KMS-11 (cell line): ENCODE results near the gene NIPA2.

ENCODE experiments used
- H2AFZ ChIP-seq: fragments of 200-600 bp; sonication (generic); 2 replicates; pipeline ENCODE4 v1.6.1; 2016; ENCODE audit warnings: antibody characterized with exemption, mixed run types, low read depth
- H3K27ac ChIP-seq: fragments of 200-600 bp; sonication (generic); 2 replicates; pipeline ENCODE4 v1.6.1; 2016; ENCODE audit warnings: mild to moderate bottlenecking, mixed run types
- H3K27me3 ChIP-seq: fragments of 200-600 bp; sonication (generic); 2 replicates; pipeline ENCODE4 v1.6.1; 2017; ENCODE audit warnings: mild to moderate bottlenecking, low read depth, mixed run types, moderate library complexity; ENCODE audit not compliant: insufficient read depth
- H3K36me3 ChIP-seq: fragments of 200-600 bp; sonication (generic); 2 replicates; pipeline ENCODE4 v1.6.1; 2017; ENCODE audit warnings: mild to moderate bottlenecking, mixed run types; ENCODE audit not compliant: insufficient read depth
- H3K4me1 ChIP-seq: fragments of 200-600 bp; sonication (generic); 2 replicates; pipeline ENCODE4 v1.6.1; 2016; ENCODE audit warnings: mild to moderate bottlenecking, low read depth, mixed run types; ENCODE audit not compliant: poor library complexity, severe bottlenecking
- H3K4me2 ChIP-seq: fragments of 200-600 bp; sonication (generic); 2 replicates; pipeline ENCODE4 v1.7.0; 2016; ENCODE audit warnings: mild to moderate bottlenecking, mixed run types
- H3K4me3 ChIP-seq: fragments of 200-600 bp; sonication (generic); IDR thresholded peaks from 2 replicates; pipeline ENCODE4 v1.6.1; 2017; ENCODE audit warnings: low read depth, low read length, mixed read lengths; ENCODE audit not compliant: insufficient read depth
- H3K79me2 ChIP-seq: fragments of 200-600 bp; sonication (generic); 2 replicates; pipeline ENCODE4 v1.6.1; 2016; ENCODE audit warnings: low read depth, mixed run types; ENCODE audit not compliant: insufficient read depth
- H3K9ac ChIP-seq: fragments of 200-600 bp; sonication (generic); 2 replicates; pipeline ENCODE4 v1.6.1; 2016; ENCODE audit warnings: mild to moderate bottlenecking, mixed run types
- H4K20me1 ChIP-seq: fragments of 200-600 bp; sonication (generic); 2 replicates; pipeline ENCODE4 v1.6.1; 2016; ENCODE audit warnings: mild to moderate bottlenecking, mixed run types; ENCODE audit not compliant: insufficient read depth
- TF ChIP-seq, protein P1 (sequence below): fragments of 200-600 bp; sonication (generic); conservative IDR thresholded peaks from 2 replicates; pipeline ENCODE4 v1.6.1; 2017; ENCODE audit warnings: low read depth, mild to moderate bottlenecking, antibody characterized with exemption, low read length, moderate library complexity, mixed read lengths

NIPA2 gene

DNA sequence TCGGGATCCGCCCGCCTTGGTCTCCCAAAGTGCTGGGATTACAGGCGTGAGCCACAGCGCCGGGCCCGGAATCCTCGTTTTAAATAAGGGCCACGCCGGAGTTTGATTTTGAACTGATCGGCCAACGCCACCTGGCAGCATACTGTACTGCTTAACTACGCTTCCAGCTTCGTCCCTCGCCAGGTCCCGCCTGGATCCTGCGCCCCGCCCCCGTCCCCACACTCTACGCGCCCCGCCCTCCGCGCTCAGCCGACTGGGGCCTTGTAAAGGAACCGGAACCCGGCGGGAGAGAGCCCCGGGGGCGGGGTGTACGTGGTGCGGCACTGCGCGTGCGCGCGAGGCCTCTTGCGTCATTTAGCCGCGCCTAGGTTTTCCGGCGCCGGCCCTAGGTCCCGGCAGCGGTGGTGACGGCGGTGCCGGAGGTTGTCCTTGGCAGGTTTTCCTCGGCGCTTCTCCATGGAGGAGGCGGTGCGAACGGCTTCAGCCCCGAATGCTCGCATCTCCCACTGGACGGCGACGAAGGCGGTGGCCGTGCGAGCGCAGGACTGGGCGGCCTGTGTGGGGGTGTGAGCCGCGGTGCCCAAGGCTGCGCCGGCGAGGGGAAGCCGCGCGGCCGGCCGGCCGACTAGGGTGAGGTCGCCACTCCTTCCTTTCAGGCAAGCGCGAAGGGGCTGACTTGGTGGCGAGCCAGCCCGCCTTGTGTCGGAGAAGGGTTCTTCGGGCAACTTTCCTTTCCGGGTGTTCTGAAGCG lies at the start of gene NIPA2:
Gene NIPA2 (plus strand): TSS at position 375 of the 751 bp plus-strand sequence. CDS start 13,066 bp downstream, outside the sequence.
- H3K27me3 ChIP-seq: no peaks in the 10 kb centered on the region
- peaks cover 50% of the 10 kb centered on the region for H3K79me2 ChIP-seq
- H3K4me3 ChIP-seq: no peak within 1 kb of the TSS
- H2AFZ ChIP-seq: peak within 1 kb of the TSS; percentile 85
- H3K4me2 ChIP-seq: peak within 1 kb of the TSS; percentile 66
- H3K4me1 ChIP-seq: peaks cover 14% of the 10 kb centered on the region
- peak within 1 kb of the TSS; percentile 73 for H3K27ac ChIP-seq
- no peaks in the 10 kb centered on the region for H3K36me3 ChIP-seq
- peaks cover 4% of the 10 kb centered on the region; the same call in 1 of the 2 replicates for H4K20me1 ChIP-seq
- TF ChIP-seq, protein P1, sequence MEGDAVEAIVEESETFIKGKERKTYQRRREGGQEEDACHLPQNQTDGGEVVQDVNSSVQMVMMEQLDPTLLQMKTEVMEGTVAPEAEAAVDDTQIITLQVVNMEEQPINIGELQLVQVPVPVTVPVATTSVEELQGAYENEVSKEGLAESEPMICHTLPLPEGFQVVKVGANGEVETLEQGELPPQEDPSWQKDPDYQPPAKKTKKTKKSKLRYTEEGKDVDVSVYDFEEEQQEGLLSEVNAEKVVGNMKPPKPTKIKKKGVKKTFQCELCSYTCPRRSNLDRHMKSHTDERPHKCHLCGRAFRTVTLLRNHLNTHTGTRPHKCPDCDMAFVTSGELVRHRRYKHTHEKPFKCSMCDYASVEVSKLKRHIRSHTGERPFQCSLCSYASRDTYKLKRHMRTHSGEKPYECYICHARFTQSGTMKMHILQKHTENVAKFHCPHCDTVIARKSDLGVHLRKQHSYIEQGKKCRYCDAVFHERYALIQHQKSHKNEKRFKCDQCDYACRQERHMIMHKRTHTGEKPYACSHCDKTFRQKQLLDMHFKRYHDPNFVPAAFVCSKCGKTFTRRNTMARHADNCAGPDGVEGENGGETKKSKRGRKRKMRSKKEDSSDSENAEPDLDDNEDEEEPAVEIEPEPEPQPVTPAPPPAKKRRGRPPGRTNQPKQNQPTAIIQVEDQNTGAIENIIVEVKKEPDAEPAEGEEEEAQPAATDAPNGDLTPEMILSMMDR: no peak
- H3K9ac ChIP-seq: peak within 1 kb of the TSS; percentile 90

DNA sequence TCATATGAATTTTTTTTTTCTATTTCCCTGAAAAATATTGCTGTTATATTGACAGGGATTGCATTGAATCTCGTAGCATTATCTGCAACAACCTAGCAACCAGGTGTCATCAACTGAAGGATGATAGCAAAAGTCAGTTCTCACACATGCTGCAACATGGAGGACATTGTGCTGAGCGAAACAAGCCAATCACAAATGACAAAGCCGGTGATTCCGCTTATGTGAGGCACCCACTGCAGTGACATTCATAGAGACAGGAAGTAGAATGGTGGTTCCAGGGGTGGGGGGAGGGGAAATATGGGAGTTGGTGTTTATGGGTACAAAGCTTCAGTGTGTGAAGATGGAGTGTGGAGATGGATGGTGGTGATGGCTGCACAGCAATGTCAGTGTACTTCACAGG lies 44.4 kb upstream of the NIPA2 start:
- H2AFZ ChIP-seq: no peak overlapping the region

DNA sequence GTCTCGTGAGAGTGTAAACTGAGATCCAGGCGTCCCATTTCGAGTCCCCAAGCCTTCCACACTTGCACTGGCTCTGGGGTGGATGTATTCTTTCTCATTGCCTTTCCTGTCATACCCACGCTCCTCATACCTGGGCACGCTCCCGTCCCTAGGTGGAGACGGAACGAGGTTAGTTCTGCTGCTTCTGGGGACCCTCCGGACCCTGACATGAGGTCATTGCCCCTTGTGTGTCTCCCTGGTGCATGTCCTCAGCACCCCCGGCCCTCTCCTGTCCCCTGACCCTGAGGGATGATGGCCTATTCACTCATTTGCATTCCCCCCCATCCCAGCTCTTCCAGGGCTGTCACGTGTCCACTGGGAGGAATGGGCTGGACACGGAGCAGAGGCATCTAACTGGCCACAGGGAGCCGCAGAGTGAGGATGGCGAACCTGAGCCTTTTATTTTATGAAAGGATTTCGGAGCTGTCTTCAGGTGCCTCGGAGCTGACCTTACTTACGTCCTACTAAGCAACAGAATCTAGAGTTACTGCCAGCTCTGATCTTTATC lies 43.8 kb upstream of the NIPA2 start:
- Histone ChIP-seq H3K4me2 (no peak overlapping the region), H3K4me3 (no peak overlapping the region), H4K20me1 (no peaks in the 10 kb centered on the region), H2AFZ (no peak overlapping the region), H3K27ac (no peak overlapping the region), H3K9ac (no peak overlapping the region), H3K4me1 (peaks cover 13% of the 10 kb centered on the region), H3K27me3 (no peaks in the 10 kb centered on the region), H3K36me3 (no peaks in the 10 kb centered on the region), H3K79me2 (peaks cover 39% of the 10 kb centered on the region; the same call in 1 of the 2 replicates)
- TF ChIP-seq, protein P1: no peak

More for the DNA sequence above, 44.4 kb upstream of the NIPA2 start:
- no peak overlapping the region for H3K9ac ChIP-seq
- peaks cover 38% of the 10 kb centered on the region; the same call in 1 of the 2 replicates for H3K79me2 ChIP-seq
- no peaks in the 10 kb centered on the region for H4K20me1 ChIP-seq
- no peaks in the 10 kb centered on the region for H3K27me3 ChIP-seq
- TF ChIP-seq, protein P1: no peak
- no peaks in the 10 kb centered on the region for H3K36me3 ChIP-seq
- no peak overlapping the region for H3K27ac ChIP-seq
- no peak overlapping the region for H3K4me3 ChIP-seq
- H3K4me2 ChIP-seq: no peak overlapping the region
- H3K4me1 ChIP-seq: peaks cover 13% of the 10 kb centered on the region

DNA sequence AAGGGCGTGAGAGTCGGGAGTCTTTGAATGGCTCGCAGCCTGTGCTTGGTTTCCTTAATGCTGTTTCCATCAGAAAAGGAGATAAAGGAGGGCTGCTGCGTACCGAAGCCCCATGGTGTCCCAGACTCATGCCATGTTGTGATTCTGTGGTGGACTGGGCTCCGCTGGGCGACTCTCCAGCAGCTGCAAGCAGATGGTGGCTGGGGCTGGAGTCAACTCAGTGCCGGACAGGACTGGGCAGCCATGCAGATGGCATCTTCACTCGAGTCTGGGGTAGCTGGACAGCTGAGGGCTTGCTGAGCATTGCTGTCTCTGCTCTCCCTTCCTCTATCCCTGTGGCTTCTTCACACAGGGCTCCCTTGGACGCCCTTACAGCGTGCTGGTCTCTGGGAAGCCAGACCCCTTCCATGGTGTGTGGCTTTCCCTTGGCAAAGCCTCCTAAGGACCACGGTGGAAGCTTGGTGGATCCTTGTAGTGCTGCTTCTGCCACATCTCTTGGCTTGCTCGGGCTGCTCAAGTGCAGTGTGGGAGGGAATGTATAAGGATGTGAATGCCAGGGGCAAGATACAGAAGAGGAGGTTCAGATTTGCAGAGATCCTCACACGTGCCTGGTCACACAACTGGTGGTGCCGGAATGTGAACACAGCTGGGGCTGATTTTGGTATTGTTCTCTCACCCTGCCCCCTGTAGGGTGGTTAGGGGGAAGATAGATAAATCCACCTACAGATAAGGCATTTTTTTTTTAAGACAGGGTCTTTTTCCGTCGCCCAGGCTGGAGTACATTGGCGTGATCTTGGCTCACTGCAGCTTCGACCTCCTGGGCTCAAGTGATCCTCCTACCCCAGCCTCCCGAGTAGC lies 43.0 kb upstream of the NIPA2 start:
- H3K79me2 ChIP-seq: peaks cover 39% of the 10 kb centered on the region; the same call in 1 of the 2 replicates
- no peak overlapping the region for H2AFZ ChIP-seq
- no peaks in the 10 kb centered on the region for H4K20me1 ChIP-seq
- TF ChIP-seq, protein P1: no peak
- H3K27me3 ChIP-seq: no peaks in the 10 kb centered on the region
- H3K4me3 ChIP-seq: no peak overlapping the region
- H3K4me2 ChIP-seq: 0 out of 2 replicates have a peak overlapping the region, but pooled peaks have one; percentile 79
- H3K9ac ChIP-seq: no peak overlapping the region
- peaks cover 13% of the 10 kb centered on the region for H3K4me1 ChIP-seq
- H3K36me3 ChIP-seq: no peaks in the 10 kb centered on the region
- peak overlapping the region; percentile 94; the same call in 1 of the 2 replicates for H3K27ac ChIP-seq
